Activated CD4-positive, alpha-beta T cell treated with anti-CD3 and anti-CD28 coated beads, Interleukin-2, amount 10 ng/mL, durations not matched to agents 7 days and 5 days (primary cell): Measurements from ENCODE around the gene SLC35G1. TPM values are rescaled to one million over a fixed set of nuclear protein-coding genes. Genes with fewer than 3 reads are reported as not detected.

Experiments used
- CTCF ChIA-PET: fragments of 350-600 bp; sonication (Branson Sonifier 250); formaldehyde crosslinking; loops from one replicate; lab custom pipeline; 2021; ENCODE audit warnings: antibody characterized with exemption; lab: Charles Lee
- POLR2A ChIA-PET: fragments of 350-600 bp; sonication (Branson Sonifier 250); formaldehyde crosslinking; loops from one replicate; lab custom pipeline; 2021; ENCODE audit warnings: antibody characterized with exemption; lab: Charles Lee
- DNase-seq: peaks from one replicate; pipeline ENCODE4 v3.0.0-alpha.2; 2020
- H3K27ac Mint-ChIP-seq: one replicate; pipeline ENCODE4 v1.8.0; 2021; ENCODE audit warnings: mild to moderate bottlenecking, moderate library complexity, mixed read lengths
- H3K27me3 Mint-ChIP-seq: one replicate; pipeline ENCODE4 v1.8.0; 2021; ENCODE audit warnings: mixed read lengths
- H3K36me3 Mint-ChIP-seq: one replicate; pipeline ENCODE4 v1.8.0; 2021; ENCODE audit warnings: low read depth, mixed read lengths
- H3K4me1 Mint-ChIP-seq: one replicate; pipeline ENCODE4 v1.8.0; 2021; ENCODE audit warnings: mixed read lengths
- H3K4me3 Mint-ChIP-seq: one replicate; pipeline ENCODE4 v1.8.0; 2021; ENCODE audit warnings: mild to moderate bottlenecking, moderate library complexity, mixed read lengths
- H3K9me3 Mint-ChIP-seq: one replicate; pipeline ENCODE4 v1.8.0; 2021; ENCODE audit warnings: mixed read lengths
- total RNA-seq, 2 experiments: library from RNA; stranded (reverse); gene quantifications; one replicate each; pipeline ENCODE4 v1.2.3, GENCODE V29; 2021

Gene SLC35G1
- total RNA-seq, 2 experiments from 2014 or later = 3.0 to 4.4 TPM

- no peak overlapping the region for H3K27ac Mint-ChIP-seq
- POLR2A ChIA-PET = no interaction called here
- H3K4me1 Mint-ChIP-seq = no peaks in the 10 kb centered on the region
- CTCF ChIA-PET = interaction anchor here (0.5 kb wide), 1 partner anchor 652 kb away, joined by 3 read pairs; no protein-coding TSS in a partner anchor
- H3K27me3 Mint-ChIP-seq = peaks cover 2% of the 10 kb centered on the region
- H3K36me3 Mint-ChIP-seq = no peaks in the 10 kb centered on the region
- no peak overlapping the region for H3K4me3 Mint-ChIP-seq
- no peak for DNase-seq
- no peaks in the 10 kb centered on the region for H3K9me3 Mint-ChIP-seq
Measured at GRCh38 chr10:93941606-93942005, 47.8 kb downstream of the SLC35G1 start.

- no peaks in the 10 kb centered on the region for H3K27me3 Mint-ChIP-seq
- POLR2A ChIA-PET = no interaction called here
- H3K27ac Mint-ChIP-seq = no peak overlapping the region
- H3K9me3 Mint-ChIP-seq = no peaks in the 10 kb centered on the region
- no peak overlapping the region for H3K4me3 Mint-ChIP-seq
- DNase-seq = no peak
- CTCF ChIA-PET = no interaction called here
- no peaks in the 10 kb centered on the region for H3K36me3 Mint-ChIP-seq
- H3K4me1 Mint-ChIP-seq = no peaks in the 10 kb centered on the region
Measured at GRCh38 chr10:93945819-93946218, 52.0 kb downstream of the SLC35G1 start.

- ChIA-PET POLR2A (no interaction called here), CTCF (no interaction called here)
- H3K4me1 Mint-ChIP-seq = no peaks in the 10 kb centered on the region
- no peak overlapping the region for H3K27ac Mint-ChIP-seq
- H3K27me3 Mint-ChIP-seq = no peaks in the 10 kb centered on the region
- H3K9me3 Mint-ChIP-seq = no peaks in the 10 kb centered on the region
- H3K36me3 Mint-ChIP-seq = no peaks in the 10 kb centered on the region
- DNase-seq = no peak
- no peak overlapping the region for H3K4me3 Mint-ChIP-seq
Measured at GRCh38 chr10:93947055-93947454, 53.3 kb downstream of the SLC35G1 start.

- Mint-ChIP-seq H3K9me3 (no peaks in the 10 kb centered on the region), H3K36me3 (no peaks in the 10 kb centered on the region), H3K4me3 (no peak overlapping the region), H3K4me1 (no peaks in the 10 kb centered on the region), H3K27me3 (no peaks in the 10 kb centered on the region), H3K27ac (no peak overlapping the region)
- POLR2A ChIA-PET = no interaction called here
- no peak for DNase-seq
- CTCF ChIA-PET = no interaction called here
Measured at GRCh38 chr10:93947524-93947923, 53.7 kb downstream of the SLC35G1 start.

- H3K36me3 Mint-ChIP-seq = no peaks in the 10 kb centered on the region
- no peaks in the 10 kb centered on the region for H3K9me3 Mint-ChIP-seq
- H3K27me3 Mint-ChIP-seq = no peaks in the 10 kb centered on the region
- H3K27ac Mint-ChIP-seq = no peak overlapping the region
- ChIA-PET POLR2A (no interaction called here), CTCF (no interaction called here)
- DNase-seq = no peak
- no peak overlapping the region for H3K4me3 Mint-ChIP-seq
- no peaks in the 10 kb centered on the region for H3K4me1 Mint-ChIP-seq
Measured at GRCh38 chr10:93951905-93952304, 58.1 kb downstream of the SLC35G1 start.

Other genes starting within 250 kb of the SLC35G1 start
- 10 to 100 TPM; 13.7 TPM for gene FRA10AC1, start 191.4 kb upstream of the SLC35G1 start, total RNA-seq
- not detected for gene LGI1, start 136.0 kb upstream of the SLC35G1 start, total RNA-seq
- gene PLCE1, start 100.0 kb downstream of the SLC35G1 start, total RNA-seq = under 1 TPM; 0.02 to 0.04 TPM